Measurements from ENCODE around the gene RXRG.

Gene RXRG

GRCh38 chr1:165369255-165369848 is 75.6 kb downstream of the RXRG start:
- no peak for DNase-seq (ENCODE audit: low read depth, low spot score)

GRCh38 chr1:165367375-165367993 is 77.4 kb downstream of the RXRG start:
- DNase-seq (ENCODE audit: low read depth, low spot score) = no peak

GRCh38 chr1:165365341-165365740 is 79.6 kb downstream of the RXRG start:
- no peak for DNase-seq (ENCODE audit: low read depth, low spot score)

- DNase-seq (ENCODE audit: low read depth, low spot score) = no peak
These were observed 80.3 kb downstream of the RXRG start for GRCh38 chr1:165364568-165365133.

- no peak for DNase-seq (ENCODE audit: low read depth, low spot score)
These were observed 88.0 kb downstream of the RXRG start for GRCh38 chr1:165356876-165357275.

GRCh38 chr1:165355977-165356811 is 88.7 kb downstream of the RXRG start, which contains the start of gene LMX1A:
LMX1A (minus strand) TSS chr1:165356715; CDS start chr1:165355559, 1,156 bp downstream.
- DNase-seq (ENCODE audit: low read depth, low spot score) = no peak

GRCh38 chr1:165355139-165355976 is 89.6 kb downstream of the RXRG start:
- DNase-seq (ENCODE audit: low read depth, low spot score) = no peak

- DNase-seq (ENCODE audit: low read depth, low spot score) = no peak
These were observed 90.2 kb downstream of the RXRG start for GRCh38 chr1:165354739-165355138.

- DNase-seq (ENCODE audit: low read depth, low spot score) = no peak
These were observed 90.9 kb downstream of the RXRG start for GRCh38 chr1:165353731-165354671.

GRCh38 chr1:165352442-165353293 is 92.3 kb downstream of the RXRG start:
- no peak for DNase-seq (ENCODE audit: low read depth, low spot score)

- DNase-seq (ENCODE audit: low read depth, low spot score) = no peak
These were observed 93.0 kb downstream of the RXRG start for GRCh38 chr1:165351863-165352441.

Data from brain pericyte (primary cell).